Limb (tissue), 2 donors: ENCODE measurements around the gene G6PC2.

Experiments used
- DNase-seq, 2 donors: peaks; one replicate each; pipeline ENCODE4 v3.0.0-alpha.2; 2016; ENCODE audit errors: extremely low spot score in 2 of 2

G6PC2 gene

GRCh38 chr2:168945508-168945907 is 44.4 kb downstream of the G6PC2 start:
- DNase-seq, result no peak

DNA sequence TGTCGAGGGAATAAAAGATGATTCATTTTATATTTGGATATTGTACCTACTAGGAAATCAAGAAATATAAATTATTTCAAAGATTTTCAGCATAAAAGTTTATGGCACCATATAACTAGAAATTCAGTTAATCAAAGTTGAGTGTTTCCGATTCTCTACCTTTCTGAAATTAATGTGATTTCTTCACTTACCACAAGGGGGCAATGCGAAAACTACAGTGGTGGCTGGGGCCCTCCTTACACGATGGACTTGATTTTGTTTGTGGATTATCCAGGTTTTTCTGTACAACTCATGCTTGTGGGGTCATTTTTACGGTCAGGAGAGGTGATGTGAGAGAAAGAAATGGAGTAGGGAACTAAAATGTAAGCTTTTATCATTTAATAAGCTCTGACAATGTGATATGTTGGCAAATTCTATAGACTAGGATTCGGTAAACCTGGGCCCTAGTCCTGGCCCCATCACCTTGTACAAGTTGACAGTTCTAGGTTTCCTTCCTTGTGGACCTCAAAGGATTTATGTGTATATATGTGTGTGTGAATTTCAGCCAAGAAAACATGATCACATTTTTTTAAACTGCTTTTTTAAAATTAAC is 47.6 kb downstream of the G6PC2 start:
- DNase-seq, result no peak

DNA sequence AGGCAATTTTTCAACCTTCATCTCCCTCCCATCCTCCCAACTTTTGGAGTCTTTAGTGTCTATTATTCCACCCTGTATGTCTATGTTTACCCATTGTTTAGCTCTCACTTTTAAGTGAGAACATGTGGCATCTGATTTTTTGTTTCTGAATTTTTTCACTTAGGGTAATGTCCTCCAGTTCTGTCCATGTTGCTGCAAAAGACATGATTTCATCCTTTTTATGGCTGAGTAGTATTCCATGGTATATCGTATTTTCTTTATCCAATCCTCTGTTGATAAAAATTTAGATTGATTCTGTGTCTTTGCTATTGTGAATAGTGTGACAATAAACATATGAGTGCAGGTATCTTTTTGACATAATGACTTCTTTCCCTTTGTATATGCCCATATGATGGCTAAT is 48.2 kb downstream of the G6PC2 start:
- no peak for DNase-seq

DNA sequence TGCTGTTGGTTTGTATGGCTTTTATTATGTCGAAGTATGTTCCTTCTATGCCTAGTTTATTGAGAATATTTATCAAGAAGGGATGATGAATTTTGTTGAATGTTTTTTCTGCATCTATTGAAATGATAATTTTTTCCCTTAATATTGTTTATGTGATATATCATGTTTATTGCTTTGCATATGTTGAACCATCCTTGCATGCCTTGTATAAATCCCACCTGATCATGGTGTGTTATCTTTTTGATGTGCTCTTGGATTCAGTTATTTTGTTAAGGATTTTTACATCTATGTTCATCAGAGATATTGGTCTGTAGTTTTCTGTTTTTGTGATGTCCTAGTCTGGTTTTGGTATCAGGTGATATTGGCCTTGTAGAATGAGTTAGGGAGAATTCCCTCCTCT is 50.8 kb downstream of the G6PC2 start:
- DNase-seq, result no peak

DNA sequence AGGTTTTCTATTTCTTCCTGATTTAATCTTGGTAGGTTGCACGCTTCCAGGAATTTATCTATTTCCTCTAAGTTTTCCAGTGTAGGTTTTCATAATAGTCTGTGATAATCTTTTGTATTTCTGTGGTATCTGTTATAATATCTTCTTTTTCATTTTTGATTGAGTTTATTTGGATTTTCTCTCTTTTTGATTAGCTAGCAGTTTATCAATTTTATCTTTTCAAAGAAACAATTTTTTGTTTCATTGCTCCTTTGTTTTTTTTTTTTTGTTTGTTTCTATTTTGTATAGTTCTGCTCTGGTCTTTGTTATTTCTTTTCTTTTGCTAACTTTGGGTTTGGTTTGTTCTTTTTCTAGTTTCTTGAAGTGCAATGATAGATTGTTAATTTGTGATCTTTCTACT is 51.3 kb downstream of the G6PC2 start:
- DNase-seq, result no peak

DNA sequence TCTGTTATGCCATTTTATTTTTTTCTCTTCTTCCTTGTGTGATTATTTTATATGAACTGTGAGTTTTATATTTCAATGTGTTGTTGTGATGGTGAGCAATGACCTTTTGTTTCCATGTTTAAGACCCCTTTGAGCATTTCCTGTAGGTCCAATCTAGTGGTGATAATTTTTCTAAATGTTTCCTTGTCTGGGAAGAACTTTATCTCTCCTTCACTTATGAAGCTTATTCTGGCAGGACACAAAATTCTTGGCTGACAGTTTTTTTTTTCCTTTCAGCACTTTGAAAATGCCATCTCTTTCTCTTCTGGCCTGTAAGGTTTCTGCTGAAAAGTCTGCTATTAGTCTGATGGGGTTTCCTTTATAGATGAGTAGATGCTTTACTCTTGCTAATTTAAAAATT is 53.2 kb downstream of the G6PC2 start:
- DNase-seq, result no peak

DNA sequence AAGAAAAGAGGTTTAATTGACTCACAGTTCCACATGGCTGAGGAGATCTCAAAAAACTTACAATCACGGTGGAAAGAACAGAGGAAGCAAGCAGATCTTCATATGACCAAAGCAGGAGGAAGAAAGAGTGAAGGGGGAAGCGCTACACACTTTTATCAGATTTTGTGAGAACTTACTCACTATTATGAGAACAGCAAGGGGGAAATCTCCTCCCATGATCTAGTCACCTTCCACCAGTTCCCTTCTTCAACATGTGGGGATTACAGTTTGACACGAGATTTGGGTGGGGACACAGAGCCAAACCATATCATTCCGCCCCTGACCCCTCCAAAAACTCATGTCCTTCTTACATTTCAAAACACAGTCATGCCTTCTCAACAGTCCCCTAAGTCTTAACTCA is 54.2 kb downstream of the G6PC2 start:
- DNase-seq, result no peak

- DNase-seq, result no peak
These were observed 55.3 kb downstream of the G6PC2 start for GRCh38 chr2:168956392-168956791.
